Measurements from ENCODE around the gene CLSTN2.

CLSTN2 gene

DNA sequence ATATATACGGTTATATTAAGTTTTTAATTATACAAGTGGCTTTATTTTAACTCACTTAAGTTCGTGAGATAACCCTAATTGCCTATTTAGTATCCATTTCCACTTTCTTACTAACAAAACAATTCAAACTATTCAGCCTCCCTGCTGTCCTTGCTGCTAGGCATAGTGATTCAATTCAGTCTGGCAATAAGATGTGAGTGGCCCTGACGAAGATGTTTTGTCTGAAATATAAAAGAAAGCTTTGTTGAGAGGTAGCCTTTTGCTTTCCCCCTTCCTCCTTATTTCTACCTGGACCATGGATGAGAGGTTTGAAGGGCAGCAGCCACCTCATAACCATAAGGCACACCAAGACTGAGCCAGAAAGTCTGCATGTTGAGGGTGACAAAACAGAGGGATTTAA is 653.6 kb downstream of the CLSTN2 start:
- DNase-seq (ENCODE audit: low read depth in 2 of 2) = no peak

DNA sequence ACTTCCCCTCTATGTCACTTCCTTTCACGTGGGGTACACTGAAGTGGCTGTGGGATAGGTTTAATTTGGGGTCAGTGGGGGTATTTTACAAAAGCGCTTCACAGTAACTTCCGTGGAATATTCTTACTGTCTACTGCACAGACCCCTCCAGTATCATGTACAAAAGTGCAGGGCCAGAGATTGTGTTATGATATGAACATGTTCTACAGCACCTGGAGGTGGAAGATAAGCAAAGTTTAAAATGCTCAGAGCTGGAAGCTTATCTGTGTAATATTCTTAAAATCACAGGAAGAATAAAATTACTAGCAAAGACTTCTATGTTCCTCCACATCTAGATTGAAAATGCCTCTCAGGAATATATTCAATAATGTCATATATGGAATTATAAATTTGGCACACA is 658.8 kb downstream of the CLSTN2 start:
- DNase-seq (ENCODE audit: low read depth in 2 of 2) = no peak

DNA sequence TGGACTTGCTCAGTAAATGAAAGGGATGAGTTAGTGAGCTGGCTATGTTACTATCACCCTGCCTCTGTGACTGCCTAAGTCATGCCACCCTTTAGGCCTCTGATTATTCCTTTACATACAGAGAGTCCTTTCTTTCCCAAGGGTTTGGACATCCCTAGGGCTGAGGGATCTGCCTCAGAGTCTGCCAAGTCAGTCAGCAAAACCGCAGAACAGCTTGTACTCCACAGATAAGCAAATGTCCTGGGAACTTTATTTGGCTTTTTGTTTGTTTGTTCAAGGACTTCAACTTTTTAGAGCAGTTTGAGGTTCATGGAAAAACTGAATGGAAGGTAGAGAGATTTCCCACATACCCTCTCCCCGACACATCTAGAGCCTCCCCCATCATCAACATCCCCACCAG is 660.3 kb downstream of the CLSTN2 start:
- no peak for DNase-seq (ENCODE audit: low read depth in 2 of 2)

DNA sequence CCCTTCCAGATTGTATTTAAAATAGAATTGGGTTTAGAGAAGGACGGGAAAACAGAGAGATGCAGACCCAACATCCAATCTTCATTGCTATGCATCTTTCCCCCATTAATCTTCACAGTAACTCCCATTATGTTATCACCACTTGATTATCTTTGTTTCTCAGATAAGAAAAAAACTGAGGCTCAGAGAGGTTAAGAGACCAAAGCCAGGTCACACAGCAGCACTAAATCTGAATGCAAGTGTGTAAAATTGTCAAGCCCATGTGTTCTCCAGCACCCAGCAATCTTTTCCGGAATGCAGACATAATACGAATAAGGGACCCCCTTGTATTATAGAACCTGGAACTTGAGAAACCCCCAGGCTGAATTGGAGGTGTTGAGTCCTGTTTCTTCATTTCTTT is 662.4 kb downstream of the CLSTN2 start:
- no peak for DNase-seq (ENCODE audit: low read depth in 2 of 2)

DNA sequence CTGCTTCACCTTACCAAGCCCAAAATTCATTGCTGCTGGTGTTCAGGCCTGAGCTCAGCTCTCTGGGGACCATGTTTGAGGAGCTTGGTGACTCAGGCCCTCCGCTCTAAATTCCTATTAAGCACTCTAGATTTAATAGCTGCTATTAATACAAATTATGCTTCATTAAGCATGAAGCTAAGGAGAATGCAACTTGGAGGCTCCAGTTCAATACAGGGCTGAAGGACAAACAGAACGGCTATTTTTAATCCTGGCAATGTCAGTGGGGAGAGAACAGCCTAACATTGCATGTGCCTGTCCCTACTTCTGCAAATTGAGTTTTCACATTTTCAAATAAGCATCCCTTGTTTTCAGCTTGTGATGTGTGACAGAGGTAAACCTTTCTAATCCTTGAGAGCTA is 662.8 kb downstream of the CLSTN2 start:
- no peak for DNase-seq (ENCODE audit: low read depth in 2 of 2)

DNA sequence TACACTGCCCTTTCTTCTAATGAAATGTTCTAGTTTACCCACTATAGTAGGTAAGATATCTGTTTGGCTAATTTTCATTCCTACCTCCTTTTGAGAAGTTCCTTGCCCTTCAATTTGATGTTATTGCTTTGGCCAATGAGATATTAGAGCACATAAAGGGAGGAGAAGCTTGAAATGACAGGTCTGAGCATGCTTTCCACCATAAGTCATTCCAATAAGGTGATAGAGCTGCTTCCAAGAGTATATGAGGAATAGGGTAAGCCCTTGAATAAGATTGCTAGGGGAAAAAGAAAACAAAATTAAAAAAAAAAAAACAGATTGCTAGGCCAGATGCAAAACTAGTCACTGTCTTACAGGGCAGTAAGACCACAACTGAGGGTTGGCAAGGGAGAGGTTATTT is 664.0 kb downstream of the CLSTN2 start:
- no peak for DNase-seq (ENCODE audit: low read depth in 2 of 2)

DNA sequence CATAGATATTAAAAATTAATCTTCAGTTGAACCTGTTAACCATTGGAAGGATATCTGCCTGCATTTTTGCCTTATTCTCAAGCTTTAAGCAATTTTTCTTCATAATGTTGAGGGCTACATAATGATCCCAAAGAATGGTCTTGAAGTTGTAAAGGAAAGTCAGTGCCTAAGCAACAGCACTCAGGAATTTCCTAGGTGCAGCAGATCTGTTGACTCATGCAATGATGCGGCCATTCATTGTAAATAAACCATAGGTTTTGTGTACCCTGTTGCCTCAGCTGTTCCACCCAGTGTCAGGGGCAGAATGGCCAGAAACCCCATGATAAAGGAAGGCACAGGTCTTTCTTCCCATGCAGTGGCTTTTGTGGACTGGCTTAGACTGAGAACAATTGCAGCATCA is 664.5 kb downstream of the CLSTN2 start:
- DNase-seq (ENCODE audit: low read depth in 2 of 2) = no peak

DNA sequence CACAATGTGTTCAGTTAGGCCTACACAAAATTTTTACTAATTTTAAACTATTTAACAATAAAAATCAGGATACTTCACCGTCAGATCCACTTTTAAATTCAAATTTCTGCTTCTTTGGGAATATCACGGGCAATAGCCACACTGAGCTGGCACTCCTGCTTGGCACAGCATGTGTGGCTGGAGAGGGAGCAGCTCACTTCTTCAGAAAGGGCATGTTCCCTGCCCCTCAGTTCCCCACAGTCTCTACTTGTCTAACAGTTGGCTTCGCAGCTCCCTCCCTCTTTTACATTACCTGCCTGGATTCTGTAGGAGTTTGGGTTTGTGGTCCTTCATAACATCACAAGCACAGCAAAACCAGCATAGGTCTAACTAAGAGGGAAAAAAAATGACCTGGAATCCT is 666.9 kb downstream of the CLSTN2 start:
- DNase-seq (ENCODE audit: low read depth in 2 of 2) = no peak

DNA sequence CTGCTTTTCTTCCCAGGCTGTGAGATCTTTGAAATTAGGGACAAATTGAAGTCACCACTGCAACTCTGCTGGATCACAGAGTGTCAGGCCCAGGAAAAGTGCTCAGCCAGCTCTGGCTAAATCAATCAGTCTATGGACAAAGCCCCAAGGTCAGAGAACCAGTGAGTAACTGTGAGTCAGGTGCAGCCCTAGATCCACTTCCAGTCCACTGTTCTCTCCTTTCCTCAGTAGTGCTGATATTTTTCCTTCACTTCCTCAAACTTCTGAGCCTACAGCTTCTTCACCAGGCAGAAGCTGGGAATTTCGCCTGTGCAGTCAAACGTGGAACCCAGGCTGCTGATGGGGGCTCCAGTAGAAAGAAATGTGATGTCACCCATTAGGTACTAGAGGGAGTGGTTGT is 667.8 kb downstream of the CLSTN2 start:
- DNase-seq (ENCODE audit: low read depth in 2 of 2) = no peak

DNA sequence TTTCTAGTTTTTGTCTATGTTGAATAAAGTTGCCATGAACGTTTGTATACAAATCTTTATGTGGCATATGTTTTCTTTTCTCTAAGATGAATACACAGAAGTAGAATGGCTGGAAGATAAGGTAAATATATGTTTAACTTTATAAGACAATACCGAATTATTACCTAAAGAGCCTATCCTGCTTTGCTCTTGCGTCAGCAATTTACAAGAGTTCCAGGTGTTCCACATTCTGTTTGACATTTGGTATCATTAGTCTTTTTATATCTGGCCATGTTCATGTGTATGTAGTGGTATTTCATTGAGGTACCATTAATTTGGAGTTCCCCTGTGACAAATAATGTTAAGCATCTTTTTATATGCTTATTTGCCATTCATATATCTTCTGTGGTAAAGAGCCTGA is 668.8 kb downstream of the CLSTN2 start:
- no peak for DNase-seq (ENCODE audit: low read depth in 2 of 2)

DNA sequence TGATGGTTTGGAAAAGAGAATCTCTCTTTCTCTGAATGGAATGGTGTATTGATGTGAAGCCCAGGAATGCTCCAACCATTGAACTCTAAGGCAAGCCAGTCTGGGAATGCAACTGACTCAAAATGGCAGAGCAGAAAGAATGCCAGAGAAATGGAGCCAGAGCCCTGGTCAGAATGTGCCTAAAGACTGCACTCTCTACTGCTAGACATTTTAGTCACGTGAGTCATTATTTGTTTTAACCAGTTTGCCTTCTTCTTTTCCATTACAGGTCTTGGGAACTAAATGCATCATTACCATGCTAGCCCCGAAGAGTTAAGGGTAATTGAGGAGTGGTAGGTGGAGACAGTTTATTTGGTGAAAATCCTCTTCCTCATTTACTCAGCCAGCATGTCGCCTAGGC is 675.6 kb downstream of the CLSTN2 start:
- no peak for DNase-seq (ENCODE audit: low read depth in 2 of 2)

DNA sequence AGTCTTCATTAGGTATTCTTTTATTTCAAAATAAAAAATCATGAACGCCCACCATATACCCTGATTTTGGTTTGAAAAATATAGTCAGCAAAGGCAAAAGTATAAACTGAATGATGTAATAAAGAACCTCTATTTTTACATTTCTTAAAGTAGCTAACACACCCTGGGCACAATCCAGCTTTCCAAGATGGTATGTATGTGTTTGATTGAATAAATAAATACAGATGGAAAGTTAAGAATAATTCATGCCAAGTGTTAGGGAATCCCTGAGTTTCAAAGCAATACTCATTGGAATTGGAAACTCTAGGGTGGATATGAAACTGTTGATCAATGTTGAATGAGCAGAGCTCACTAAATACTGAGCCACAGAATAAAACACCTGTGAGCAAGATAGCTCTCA is 679.0 kb downstream of the CLSTN2 start:
- no peak for DNase-seq (ENCODE audit: low read depth in 2 of 2)

DNA sequence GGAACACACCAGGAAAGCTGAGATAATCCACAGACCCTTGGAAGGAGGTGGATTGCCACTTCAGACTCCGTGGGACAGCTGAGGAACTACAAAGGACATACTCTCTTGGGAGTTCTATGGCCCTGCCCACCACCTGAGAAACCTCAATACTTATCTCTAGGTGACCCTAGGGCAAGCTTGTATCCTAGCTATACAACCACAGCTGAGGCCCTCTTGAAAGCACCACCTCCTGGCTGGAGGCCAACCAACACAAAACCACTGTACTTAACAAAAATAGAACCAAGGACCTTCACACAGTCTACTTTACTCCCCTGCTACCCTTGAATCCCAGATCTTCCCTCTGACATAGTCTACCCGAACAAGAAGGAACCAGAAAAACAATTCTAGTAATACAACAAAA is 682.1 kb downstream of the CLSTN2 start:
- no peak for DNase-seq (ENCODE audit: low read depth in 2 of 2)

DNA sequence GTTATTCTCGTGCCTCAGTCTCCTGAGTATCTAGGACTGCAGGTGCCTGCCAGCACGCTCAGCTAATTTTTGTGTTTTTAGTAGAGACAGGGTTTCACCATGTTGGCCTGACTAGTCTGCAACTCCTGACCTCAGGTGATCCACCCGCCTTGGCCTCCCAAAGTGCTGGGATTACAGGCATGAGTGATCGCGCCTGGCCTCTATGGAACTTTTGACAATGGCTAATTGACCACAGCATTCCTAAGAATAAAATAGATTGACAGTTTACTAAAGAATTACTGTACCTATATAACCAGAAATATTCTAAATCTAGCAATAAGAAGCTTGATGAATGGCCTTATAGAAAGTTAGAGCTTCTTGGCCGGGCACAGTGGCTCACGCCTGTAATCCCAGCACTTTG is 691.9 kb downstream of the CLSTN2 start:
- no peak for DNase-seq (ENCODE audit: low read depth in 2 of 2)

Data from stimulated activated CD4-positive, alpha-beta T cell treated with anti-CD3 and anti-CD28 coated beads, Interleukin-12 subunit alpha, Interleukin-12 subunit beta, amount 100 ng/mL, for 24 hours (primary cell).